Measurements from ENCODE around the gene ASPHD1. TPM values are rescaled to one million over a fixed set of nuclear protein-coding genes. Genes with fewer than 3 reads are reported as not detected.
"Not testable (repeated sequence)": the region's sequence is repeated elsewhere in the genome, so short reads cannot be mapped to it uniquely, and the experiment has no call there.

The ASPHD1 gene
- total RNA-seq, 1 donor from 2014 or later: 1.2 TPM

- DNase-seq (ENCODE audit: low spot score): no peak
These were observed 7.7 kb downstream of the ASPHD1 start for GRCh38 chr16:29907973-29908372.

- DNase-seq (ENCODE audit: low spot score): no peak
These were observed 8.5 kb downstream of the ASPHD1 start for GRCh38 chr16:29908719-29909220.

GRCh38 chr16:29909391-29909790 lies 9.1 kb downstream of the ASPHD1 start:
- DNase-seq (ENCODE audit: low spot score): no peak

- DNase-seq (ENCODE audit: low spot score): not testable (repeated sequence)
These were observed 9.6 kb downstream of the ASPHD1 start for GRCh38 chr16:29909851-29910250.

- no peak for DNase-seq (ENCODE audit: low spot score)
These were observed 10.8 kb downstream of the ASPHD1 start for GRCh38 chr16:29910819-29911675.

- DNase-seq (ENCODE audit: low spot score): no peak
These were observed 11.4 kb downstream of the ASPHD1 start for GRCh38 chr16:29911676-29912010.

GRCh38 chr16:29912087-29912486 lies 11.8 kb downstream of the ASPHD1 start:
- DNase-seq (ENCODE audit: low spot score): no peak

GRCh38 chr16:29913514-29913913 lies 13.2 kb downstream of the ASPHD1 start:
- DNase-seq (ENCODE audit: low spot score): no peak

- no peak for DNase-seq (ENCODE audit: low spot score)
These were observed 15.4 kb downstream of the ASPHD1 start for GRCh38 chr16:29915590-29916247.

GRCh38 chr16:29916979-29917378 lies 16.7 kb downstream of the ASPHD1 start:
- DNase-seq (ENCODE audit: low spot score): no peak

- DNase-seq (ENCODE audit: low spot score): no peak
These were observed 20.2 kb downstream of the ASPHD1 start for GRCh38 chr16:29920288-29921033.

GRCh38 chr16:29921034-29921385 lies 20.7 kb downstream of the ASPHD1 start:
- no peak for DNase-seq (ENCODE audit: low spot score)

GRCh38 chr16:29922326-29922725 lies 22.0 kb downstream of the ASPHD1 start:
- no peak for DNase-seq (ENCODE audit: low spot score)

GRCh38 chr16:29922986-29923501 lies 22.8 kb downstream of the ASPHD1 start:
- DNase-seq (ENCODE audit: low spot score): no peak

- DNase-seq (ENCODE audit: low spot score): no peak
These were observed 24.9 kb downstream of the ASPHD1 start for GRCh38 chr16:29925105-29925756.

- peak; percentile 87 for DNase-seq (ENCODE audit: low spot score)
These were observed 25.8 kb downstream of the ASPHD1 start, which contains the start of gene KCTD13 for GRCh38 chr16:29925781-29926710. Gene KCTD13, minus strand, starts transcription at chr16:29926226. Its CDS starts 193 bp downstream, at chr16:29926033.

- DNase-seq (ENCODE audit: low spot score): no peak
These were observed 26.4 kb downstream of the ASPHD1 start for GRCh38 chr16:29926711-29927052.

GRCh38 chr16:29927070-29927905 lies 27.0 kb downstream of the ASPHD1 start:
- DNase-seq (ENCODE audit: low spot score): no peak

GRCh38 chr16:29931750-29932149 lies 31.5 kb downstream of the ASPHD1 start:
- DNase-seq (ENCODE audit: low spot score): not testable (repeated sequence)

- no peak for DNase-seq (ENCODE audit: low spot score)
These were observed 40.4 kb downstream of the ASPHD1 start for GRCh38 chr16:29940656-29941055.
